ENCODE data around the gene MAP3K4.

DNA sequence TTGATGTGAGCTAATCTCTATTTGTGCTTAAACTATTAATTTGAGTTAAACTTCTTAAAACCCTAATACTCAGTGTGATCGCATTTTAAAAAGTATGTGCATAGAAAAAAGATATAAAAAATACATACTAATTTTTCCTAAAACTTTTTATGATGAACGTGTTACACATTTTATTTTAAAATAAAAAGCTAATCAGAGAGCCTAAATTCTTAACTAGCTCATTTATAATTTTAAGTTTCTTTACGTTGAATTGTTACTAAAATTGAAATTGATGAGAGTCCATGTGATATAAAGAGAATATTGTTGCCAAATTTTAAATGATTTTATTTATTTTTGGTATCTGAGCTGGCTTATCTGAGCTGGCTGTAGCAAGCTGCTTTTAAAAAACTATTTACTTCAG lies 6.6 kb downstream of the MAP3K4 start:
- TF ChIP-seq, protein P1, sequence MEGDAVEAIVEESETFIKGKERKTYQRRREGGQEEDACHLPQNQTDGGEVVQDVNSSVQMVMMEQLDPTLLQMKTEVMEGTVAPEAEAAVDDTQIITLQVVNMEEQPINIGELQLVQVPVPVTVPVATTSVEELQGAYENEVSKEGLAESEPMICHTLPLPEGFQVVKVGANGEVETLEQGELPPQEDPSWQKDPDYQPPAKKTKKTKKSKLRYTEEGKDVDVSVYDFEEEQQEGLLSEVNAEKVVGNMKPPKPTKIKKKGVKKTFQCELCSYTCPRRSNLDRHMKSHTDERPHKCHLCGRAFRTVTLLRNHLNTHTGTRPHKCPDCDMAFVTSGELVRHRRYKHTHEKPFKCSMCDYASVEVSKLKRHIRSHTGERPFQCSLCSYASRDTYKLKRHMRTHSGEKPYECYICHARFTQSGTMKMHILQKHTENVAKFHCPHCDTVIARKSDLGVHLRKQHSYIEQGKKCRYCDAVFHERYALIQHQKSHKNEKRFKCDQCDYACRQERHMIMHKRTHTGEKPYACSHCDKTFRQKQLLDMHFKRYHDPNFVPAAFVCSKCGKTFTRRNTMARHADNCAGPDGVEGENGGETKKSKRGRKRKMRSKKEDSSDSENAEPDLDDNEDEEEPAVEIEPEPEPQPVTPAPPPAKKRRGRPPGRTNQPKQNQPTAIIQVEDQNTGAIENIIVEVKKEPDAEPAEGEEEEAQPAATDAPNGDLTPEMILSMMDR (IDR thresholded peaks at IDR 0.05) = no peak
- TF ChIP-seq POLR2A (IDR thresholded peaks at IDR 0.05) = no peak
